ENCODE measurements around the gene PLA2G5.
"Not testable (repeated sequence)": the region's sequence is repeated elsewhere in the genome, so short reads cannot be mapped to it uniquely, and the experiment has no call there.

The PLA2G5 gene

GRCh38 chr1:20123722-20124455, 53.9 kb downstream of the PLA2G5 start:
- DNase-seq, result no peak

- DNase-seq, result no peak
Measured at GRCh38 chr1:20124456-20125057, 54.6 kb downstream of the PLA2G5 start.

- DNase-seq, result no peak
Measured at GRCh38 chr1:20125100-20125499, 55.1 kb downstream of the PLA2G5 start.

GRCh38 chr1:20126041-20126805, 56.2 kb downstream of the PLA2G5 start:
- DNase-seq, result no peak

GRCh38 chr1:20126806-20127440, 56.9 kb downstream of the PLA2G5 start:
- no peak for DNase-seq

GRCh38 chr1:20130518-20130917, 60.5 kb downstream of the PLA2G5 start:
- DNase-seq, result not testable (repeated sequence)

- no peak for DNase-seq
Measured at GRCh38 chr1:20134995-20135394, 65.0 kb downstream of the PLA2G5 start.

GRCh38 chr1:20136249-20136648, 66.3 kb downstream of the PLA2G5 start:
- no peak for DNase-seq

GRCh38 chr1:20137055-20137454, 67.1 kb downstream of the PLA2G5 start:
- DNase-seq, result no peak

GRCh38 chr1:20137604-20138003, 67.6 kb downstream of the PLA2G5 start:
- DNase-seq, result no peak

- DNase-seq, result no peak
Measured at GRCh38 chr1:20138346-20138745, 68.4 kb downstream of the PLA2G5 start.

- DNase-seq, result no peak
Measured at GRCh38 chr1:20138961-20139550, 69.1 kb downstream of the PLA2G5 start, which contains the start of gene PLA2G2F. Gene PLA2G2F, plus strand, starts transcription at chr1:20139323. Its CDS starts 105 bp downstream, at chr1:20139428.

- DNase-seq, result no peak
Measured at GRCh38 chr1:20139776-20140612, 70.0 kb downstream of the PLA2G5 start.

- DNase-seq, result no peak
Measured at GRCh38 chr1:20141001-20141400, 71.0 kb downstream of the PLA2G5 start.

- no peak for DNase-seq
Measured at GRCh38 chr1:20141466-20141865, 71.5 kb downstream of the PLA2G5 start.
